ENCODE data around the gene SYT15B.
"Not testable (repeated sequence)": the region's sequence is repeated elsewhere in the genome, so short reads cannot be mapped to it uniquely, and the experiment has no call there.

The SYT15B gene

GRCh38 chr10:47725047-47725446 is 38.3 kb downstream of the SYT15B start:
- DNase-seq = not testable (repeated sequence)

- peak in 1 of 2 donors; percentile 22 for DNase-seq
Observed at GRCh38 chr10:47724119-47724518, 39.3 kb downstream of the SYT15B start.

GRCh38 chr10:47723362-47723761 is 40.0 kb downstream of the SYT15B start:
- DNase-seq = not testable (repeated sequence)

GRCh38 chr10:47717011-47717769 is 46.2 kb downstream of the SYT15B start:
- not testable (repeated sequence) for DNase-seq
